Activated gamma-delta T cell (primary cell): ENCODE results near the gene ETV6.

Experiments
- DNase-seq: peaks from one replicate; lab custom pipeline; 2025; lab: John Stamatoyannopoulos, UW

The ETV6 gene

DNA sequence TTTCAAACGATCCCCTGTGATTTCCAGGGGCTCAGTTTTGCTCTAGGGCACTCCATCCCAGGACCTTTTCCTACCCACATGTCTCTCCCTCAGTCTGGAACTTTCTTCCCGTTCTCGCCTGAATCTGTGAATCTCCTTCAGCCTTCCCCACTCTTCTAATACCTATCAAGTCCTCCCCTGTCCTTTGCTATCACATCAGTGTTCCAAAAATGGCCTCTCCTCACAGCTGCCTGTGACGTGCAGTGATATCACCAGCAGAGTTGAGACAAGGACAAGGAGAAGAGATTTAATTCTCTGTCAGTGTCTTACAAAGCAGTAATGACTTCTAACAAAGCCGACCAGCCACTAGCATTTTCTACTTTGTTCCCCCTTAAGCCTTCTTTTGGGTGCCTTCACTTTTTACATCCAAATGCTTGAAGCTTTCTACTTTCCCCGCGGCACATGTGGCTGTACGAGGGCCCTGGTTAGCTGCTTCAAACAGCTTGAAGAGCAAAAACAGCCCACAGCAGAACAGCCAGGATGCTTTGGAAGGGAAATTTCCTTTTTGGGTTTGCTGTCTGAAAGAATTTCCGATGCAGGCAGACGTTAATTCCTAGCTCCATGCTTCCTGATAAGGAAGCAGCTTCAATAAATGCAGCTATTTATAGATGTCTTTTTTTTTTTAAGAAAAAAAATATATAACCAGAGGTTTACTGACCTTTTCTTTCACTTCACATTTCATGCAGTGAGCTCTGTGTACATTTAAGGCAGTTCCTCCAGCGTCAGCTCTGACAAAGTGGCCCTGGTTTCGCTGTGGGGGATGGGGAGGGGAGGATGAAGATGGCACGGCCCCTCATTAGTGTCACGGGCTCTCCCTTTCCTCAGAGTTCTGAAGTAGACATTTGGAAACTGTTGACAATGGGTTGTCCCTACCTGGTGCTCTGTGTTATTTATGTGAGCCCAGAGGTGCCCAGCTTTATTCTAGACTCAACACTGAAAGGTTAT is 109.3 kb downstream of the ETV6 start:
- DNase-seq: no peak

DNA sequence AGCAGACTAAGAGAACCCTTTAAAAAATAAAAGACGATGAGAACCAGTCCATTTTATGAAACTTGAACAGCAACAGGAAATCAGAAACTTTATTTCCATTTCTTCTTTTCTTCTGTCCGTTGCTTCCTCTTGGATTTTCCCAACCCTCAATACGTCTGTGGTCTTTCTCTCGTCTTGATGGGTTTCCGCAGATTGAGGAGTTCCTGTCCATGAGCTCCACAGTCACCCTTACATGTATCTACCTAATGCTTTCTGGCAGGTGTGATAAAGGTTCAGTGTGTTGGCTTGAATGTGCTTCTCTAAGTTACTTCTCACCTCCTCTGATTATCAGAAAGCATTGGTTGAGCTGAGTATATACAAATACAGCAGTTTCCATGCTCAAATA is 110.0 kb downstream of the ETV6 start:
- no peak for DNase-seq

DNA sequence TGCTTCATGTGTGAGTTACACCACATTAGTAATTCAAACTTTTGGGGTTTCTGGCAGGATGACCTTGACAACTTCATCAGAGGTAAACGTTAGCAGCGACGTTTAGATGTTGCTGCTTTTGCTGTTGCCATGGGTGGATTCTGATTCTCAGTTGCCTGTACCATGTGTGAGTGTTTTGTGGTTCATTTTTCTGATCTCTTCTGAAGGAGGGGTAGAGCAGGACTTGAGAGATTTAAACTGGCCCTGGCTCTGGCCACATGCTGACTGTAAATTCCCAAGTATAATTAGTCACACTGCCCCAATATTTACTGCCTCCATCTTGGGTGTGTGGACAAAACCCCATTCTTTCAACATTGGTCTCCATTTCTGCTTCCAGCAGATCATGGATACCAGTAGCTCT is 110.4 kb downstream of the ETV6 start:
- no peak for DNase-seq

DNA sequence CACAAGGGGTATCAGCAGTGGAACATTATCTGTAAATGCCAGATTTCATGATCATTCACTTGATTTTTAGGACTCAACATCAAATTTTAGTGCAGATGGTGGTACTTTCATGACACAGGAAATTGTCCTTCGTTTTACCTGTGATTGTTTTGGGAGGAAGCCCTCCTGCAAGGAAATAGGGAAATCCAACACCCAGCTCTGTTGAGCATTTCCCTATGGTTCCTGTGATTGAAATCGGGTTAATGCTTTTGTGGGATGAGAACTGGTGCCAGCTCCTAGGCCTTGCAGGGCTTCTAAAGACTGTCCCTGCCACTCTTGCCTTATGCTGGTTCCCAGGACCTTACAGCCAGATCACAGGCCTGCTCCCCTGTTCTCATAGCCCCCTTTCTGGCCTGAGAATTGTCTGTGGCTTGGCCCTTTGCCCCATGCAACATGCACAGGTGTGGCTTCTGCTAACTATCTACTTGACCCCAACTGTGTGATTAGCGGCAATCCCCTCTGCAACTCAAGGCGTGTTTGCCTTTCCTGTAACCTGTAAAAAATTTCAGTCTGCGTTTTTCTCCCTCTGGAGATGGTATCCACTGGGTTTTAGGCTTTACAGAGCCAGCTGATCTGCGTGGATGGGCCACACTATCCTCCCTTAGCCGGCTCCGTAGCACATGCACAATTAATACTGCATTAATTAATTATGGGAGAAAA is 112.5 kb downstream of the ETV6 start:
- no peak for DNase-seq

DNA sequence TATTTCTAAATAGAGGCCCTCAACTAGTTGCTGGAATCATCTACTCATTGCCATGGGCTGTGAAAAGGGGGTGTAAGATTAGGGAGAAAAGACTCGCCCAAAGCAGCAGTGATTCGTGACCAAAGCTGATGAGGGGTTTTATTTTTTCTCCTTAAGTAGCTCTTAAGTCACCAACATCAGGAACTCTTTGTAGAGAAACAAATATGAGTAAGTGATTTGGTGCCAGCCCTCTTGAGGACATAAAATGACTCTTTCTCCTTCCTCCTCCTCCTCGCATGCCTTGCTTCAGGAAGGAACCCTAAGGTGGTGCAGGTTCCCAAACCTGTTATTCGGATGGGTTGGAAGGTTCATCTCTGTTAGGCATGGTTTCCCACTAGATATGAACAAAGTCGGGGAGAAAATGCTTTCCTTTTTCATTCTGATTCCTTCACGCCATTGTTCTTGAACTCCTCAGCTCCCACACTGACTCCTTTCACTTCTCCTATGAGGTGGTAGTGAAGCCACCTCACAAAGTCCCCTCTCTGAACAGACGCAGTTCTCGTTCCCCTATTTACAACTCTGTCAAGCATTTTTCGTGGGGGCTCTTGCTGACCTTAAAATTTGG is 113.4 kb downstream of the ETV6 start:
- DNase-seq: no peak

DNA sequence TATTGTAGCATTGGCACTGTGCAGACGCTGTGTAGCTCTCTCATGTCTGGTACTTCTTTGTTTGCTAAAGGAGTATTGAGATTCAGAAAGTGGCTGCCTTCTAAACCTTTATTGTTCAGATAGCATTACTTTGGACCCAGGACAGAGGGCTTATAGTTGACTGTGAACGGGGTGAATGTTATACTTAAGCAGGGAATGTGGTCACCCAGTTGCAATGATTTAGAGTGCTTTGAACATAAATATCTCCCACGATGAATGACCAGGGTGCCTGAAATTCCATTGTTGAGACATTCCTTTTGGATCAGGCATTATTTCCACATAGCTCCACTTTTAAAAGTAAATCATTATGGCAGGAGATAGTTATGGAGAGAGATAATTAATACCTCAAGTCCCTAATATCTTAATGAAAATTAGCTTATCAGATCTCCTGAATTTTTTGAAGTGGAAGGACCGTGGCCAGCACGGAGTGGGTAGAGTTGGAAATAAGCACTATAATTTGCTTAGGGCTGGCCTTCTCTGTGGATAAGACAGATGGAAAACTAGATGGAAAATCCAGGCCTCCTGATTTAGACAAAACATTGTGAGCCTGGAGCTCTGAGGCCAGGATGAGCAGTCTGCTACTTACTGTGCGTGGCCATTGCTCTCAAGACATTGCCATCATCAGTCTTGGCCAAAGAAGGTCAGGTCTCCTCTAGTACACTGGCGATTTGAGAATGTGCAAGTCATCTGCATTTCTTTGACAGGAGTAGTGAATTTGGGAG is 114.5 kb downstream of the ETV6 start:
- DNase-seq: no peak

DNA sequence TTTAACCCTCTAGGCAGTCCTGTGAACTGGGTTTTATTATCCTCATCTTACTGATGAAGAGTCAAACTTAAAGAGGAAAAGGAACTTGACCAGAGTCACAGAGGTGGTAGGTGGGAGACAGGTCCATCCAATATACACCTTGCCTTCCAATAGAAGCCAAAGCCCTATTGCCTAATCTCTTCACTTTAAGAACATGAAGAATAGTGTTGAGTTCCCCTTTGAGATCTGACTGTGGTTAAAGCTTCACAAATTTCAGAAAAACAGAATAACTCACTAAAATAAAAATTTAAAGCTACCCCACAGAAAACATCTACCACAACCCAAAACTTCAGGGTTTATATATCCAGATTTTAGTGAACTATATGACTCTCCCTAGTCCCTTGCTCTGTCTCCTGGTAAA is 115.4 kb downstream of the ETV6 start:
- no peak for DNase-seq

DNA sequence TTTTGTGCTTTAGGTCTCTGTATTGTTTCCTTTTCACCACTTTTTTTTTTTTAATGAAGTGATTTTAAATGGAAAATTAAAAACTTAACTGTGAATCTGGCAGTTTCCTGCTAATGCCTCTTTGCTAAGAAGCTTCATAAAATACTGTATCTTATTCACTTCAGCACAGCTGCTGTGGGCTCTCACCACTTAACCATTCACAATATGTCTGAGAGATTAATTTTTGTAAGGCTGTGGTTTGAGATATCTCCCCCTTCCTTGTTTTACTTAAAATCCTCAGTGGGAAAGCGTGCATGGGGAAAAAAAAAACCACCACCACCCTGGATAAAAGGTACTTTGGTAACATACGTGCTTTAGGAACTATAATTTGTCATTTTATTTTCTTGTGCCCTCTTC is 115.9 kb downstream of the ETV6 start:
- DNase-seq: no peak

DNA sequence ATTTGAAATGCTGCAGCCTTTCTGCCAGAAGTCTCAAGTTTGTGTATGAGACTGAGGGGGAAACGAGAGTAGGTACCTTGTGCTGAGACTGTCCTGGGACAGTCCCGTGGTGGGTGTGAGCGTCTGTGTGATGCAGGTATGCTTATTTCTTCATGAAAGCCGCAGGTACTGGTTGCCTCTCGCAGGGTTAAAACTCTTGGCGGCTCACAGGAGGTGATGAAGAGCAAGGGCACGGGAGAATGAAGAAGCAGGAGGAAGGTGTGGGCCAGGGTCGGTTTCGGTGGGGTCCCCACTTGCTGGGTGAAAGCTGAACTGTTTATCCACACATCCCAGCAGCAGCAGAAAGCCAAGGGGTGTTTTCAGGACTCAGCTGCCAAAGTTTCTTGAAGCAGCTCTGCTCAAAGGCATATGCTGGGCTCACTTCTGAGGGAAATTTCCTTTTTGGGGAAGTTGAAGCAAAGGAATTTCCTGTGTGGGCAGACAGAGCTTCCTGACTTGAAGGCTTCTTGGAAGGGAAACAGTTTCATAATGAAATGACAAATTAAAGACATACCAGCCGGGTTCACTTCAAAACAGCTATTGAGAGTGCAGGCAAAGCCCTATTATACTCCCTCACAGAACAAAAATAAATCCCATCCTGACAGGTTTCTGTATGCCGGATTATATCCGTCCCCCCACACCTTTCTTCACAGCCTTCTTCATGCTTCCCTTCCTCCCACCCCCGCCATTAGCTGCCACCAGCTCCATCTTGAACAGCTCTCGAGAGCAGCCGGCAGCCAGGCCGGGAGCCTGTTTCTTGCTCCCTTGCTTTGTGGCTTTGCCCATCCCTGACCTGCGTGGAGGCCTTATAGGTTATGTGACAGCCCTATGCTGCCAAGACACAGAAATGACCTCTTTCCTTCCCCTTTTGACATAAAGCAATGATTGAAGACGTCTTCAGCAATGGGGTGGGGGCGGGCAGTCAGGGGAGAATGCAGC is 116.6 kb downstream of the ETV6 start:
- no peak for DNase-seq

DNA sequence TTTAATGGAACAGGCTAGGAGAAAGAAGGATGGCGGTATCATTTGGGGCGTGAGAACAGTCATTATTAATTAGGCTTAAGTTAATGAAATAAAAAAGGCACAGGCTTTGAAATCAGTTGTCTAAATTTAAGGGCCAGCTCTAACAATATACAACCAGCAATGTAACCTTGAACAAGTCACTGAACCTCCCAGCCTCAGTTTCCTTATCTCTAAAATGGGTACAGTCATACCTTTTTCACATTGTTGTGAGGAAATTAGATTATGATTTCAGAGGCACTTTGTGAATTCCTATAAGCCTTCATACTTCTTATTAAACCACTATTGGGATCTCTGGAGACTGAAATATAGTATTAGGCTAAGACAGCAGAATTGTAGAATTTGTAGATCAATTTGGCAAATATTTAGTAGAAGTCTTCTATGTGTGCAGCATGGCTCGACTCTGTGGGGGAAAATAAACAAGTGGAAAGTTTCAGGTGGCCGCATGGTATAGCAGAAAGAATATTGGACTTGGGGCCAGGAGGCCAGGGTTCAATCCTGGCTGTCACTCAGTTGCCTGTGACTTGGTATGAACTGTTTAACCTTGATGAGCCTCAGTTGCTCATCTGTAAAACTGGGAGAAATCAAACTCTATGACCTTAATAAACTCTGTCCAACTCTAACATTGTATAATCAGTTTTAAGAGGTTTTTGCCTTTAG is 117.7 kb downstream of the ETV6 start:
- DNase-seq: no peak

DNA sequence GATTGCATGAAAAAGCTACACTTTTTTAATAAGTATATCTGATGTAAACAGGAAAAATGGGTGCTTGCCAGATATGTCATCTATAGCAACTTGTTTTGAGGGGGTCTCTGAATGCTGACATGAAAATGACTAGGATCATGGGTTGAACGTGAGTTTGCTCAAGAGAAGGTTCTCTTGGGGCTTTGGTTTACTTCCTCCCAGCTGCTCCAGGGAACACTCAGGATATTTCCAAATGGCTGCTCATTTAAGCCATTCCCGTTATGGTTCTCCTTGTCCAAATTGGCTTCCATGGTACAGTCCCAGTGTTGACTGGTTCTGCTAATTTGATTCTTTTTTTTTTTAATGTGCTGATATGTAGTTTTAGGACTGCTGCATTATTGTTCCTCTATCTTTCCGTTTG is 118.3 kb downstream of the ETV6 start:
- DNase-seq: no peak

DNA sequence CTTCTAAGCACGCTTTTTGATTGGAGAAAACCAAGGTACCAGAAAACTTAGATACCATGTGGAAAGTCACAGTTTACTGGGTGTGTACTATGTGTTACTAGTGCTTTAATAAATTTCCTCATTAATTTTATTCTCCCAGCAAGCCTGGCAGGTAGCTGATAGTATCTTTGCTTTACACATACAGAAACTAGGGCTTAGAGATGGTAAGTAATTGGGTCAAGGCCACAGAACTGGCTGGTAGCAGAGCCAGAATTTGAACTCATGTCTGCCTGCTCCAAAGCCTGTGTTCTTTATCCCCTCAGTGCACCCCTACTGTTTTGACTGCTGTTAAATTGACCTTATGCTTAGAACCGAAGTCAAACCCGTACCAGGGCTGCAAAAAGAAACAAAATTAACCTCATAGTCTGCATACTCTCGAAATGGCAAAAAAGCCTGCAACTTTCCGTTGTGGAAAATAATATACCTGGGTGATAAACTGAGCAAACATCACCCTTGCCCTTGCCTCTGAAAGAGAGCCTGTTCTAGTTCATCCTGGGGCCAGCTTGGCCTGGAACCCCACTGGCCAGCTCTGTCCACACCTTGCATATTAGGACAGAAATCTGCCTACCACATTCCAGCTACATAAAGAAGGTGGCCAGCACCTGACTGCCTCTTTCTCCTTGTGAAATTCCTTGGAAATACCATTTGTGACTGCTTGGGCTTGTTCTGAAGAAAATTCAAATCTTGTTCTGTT is 118.9 kb downstream of the ETV6 start:
- no peak for DNase-seq

DNA sequence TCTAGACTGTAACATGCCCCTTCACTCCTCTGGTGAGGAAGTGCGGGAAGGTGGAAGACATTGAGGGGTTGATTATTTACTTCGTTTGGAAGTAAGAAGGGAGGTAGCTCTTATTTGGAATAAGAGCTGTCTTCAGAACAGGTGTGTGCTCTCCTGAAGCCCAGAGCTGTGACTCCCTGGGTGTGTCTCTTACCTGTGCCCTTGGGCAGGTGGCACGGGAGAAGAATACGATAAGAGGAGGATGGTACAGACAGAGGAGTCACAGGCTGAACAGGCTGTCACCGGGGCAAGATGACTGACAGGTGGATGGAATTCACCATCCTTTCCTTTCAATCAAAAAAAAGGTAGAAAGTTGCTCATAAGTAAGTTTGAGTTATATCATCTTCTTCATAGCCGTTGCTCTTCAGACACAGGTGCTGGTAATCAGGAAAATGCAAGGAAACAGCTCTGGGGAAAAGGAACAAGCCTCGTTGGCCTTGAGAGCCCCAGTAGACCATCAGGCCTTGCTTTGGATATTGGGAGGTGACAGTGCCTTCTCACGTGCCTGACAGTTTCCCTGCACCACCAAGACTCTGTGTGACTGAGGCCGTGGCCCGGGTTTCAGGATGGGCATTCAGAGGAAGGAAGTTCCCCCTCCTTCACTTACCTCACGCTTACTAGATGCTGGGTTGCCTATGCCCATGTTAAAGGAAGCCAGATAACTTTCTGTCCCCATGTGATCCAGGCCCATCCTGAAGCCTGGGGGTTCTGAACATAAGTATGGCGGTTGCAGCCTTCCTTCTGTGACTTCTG is 120.4 kb downstream of the ETV6 start:
- DNase-seq: no peak

DNA sequence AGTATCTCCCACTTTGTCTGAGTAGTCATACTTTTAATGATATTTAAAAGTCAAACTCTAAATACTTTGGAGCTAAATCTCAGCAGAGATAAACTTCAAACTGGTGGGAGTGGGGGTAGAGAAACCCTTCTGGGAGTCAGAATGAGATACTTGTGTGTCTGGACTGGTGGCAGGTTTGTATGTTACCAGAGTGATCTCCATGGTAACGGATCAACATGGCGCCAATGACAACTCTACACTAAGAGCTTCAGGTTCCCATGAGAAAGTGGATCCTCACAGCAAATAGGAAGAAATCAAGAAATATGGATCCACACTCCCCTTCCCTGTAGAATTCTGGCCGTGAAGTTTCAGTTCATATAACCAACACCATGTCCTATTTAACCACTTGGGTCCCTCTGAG is 121.9 kb downstream of the ETV6 start:
- no peak for DNase-seq

DNA sequence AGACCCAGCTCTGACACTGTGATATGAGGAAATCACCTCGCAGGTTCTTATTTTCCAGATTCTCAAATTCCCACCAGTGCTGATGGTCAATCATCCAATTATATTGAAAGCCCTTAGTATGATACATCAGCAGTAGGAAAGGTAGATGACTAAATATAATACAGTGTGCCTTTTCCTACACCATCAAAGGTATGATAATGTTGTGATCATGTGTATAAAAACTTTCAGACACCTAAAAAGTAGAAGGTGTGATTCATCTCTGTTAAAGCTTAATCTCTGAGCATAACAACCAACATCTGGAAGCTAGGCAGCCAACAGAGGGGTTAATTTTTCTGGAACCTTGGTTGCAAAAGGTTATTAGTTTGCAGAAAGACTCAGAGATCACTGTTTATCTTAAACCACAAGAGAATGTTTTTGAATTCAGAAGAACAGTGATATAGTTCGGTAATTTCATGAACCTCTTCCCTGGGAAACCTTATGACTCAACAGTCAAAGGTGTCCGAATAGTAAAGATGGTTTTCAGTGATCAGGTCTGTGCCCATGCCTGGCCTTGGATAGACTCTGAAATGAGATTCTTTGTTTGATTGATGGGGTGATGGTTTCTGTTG is 122.5 kb downstream of the ETV6 start:
- no peak for DNase-seq

DNA sequence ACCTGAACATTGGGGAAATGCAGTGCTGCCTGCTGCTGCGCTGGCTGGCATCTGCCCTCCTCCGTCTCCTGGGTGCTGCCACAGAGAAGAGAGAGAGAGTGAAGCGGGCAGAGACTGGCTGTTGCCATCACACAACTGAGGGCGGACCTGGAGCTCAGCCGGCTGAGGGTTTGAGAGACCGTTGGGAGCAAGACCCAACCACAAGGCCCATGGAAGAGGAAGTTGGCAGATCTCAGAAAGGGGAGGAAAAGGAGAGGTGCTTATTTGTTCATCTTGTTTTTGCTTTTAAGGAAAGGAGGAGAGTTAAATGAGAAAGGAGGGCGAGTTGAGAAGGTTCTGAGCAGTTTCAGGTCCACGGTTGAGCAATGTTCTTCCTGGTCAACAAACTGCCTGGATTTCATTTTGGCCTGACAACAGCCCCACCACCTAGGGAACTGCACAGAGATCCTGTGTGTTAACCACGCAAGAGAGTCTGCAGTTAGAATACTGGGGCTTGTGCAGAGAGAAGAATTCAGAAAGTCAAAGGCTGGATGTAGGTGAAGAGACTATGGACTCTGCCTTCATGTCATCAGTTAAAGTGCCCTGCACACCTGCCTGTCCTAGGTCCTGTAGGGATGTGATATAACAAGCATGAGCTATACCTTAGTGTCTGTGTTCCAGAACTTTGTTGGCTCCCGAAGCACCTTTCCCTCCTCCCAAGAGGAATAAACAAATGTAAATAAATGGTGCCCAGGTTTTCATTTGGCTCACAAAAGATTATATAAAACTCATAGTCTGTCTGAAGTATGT is 124.6 kb downstream of the ETV6 start:
- no peak for DNase-seq

DNA sequence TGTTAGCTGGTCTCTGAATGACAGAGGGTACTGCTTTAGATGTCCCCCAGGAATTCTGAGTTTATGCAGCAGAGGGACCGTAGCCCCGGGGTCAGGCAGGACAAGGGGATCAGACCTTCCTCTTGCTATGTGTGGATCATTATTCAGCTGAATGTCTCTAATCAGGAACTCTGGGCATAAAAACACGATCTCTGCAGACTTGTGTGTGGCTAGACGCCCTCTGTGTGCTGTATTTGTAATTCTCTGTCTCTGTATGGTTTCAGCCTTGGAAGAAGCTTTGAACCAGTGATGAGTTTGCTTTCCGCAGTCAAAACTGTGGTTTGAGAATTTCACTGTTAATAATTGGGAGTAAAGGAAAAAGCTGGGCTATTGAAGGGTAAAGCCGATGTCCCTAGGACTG is 125.3 kb downstream of the ETV6 start:
- no peak for DNase-seq

DNA sequence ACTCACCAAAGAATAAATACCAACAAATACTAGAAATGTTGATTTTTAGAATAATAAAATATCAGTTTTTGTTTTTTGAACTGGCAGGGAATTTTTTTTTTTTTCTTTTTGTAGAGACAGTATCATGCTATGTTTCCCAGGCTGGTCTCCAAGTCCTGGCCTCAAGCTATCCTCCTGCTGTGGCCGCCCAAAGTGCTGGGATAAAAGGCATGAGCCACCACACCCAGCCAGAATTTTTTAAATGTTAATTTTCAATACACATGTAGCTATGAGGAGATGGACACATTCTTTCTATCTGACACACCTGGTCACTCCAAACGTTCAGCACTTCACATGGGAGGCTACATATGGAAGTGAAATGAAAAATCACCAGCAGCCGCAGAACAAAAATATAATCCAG is 126.8 kb downstream of the ETV6 start:
- DNase-seq: no peak
